ENCODE results near the gene L3MBTL3.

DNA sequence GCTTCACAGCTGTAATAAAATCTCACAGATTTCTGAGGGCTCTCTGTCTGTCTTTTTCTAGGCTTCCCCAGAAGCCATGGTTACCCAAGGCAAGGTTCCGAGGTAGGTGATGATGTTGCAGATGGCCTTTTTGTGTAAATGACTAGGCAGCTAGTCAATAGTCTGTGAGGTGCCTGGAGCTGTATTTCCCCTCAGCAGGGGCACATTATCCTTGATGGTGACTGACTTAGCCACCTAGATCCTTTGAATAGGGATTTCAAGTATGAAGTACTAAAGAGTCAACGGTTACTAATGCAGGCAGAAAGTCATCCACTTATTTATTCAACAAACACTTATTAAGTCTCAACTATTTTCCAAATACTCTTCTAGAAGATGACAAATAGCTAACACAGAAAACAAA lies 49.3 kb upstream of the L3MBTL3 start:
- no peak for TF ChIP-seq SIN3A (IDR thresholded peaks at IDR 0.05; ENCODE audit: borderline replicate concordance, insufficient read depth, low read length)
- TF ChIP-seq, protein P1, sequence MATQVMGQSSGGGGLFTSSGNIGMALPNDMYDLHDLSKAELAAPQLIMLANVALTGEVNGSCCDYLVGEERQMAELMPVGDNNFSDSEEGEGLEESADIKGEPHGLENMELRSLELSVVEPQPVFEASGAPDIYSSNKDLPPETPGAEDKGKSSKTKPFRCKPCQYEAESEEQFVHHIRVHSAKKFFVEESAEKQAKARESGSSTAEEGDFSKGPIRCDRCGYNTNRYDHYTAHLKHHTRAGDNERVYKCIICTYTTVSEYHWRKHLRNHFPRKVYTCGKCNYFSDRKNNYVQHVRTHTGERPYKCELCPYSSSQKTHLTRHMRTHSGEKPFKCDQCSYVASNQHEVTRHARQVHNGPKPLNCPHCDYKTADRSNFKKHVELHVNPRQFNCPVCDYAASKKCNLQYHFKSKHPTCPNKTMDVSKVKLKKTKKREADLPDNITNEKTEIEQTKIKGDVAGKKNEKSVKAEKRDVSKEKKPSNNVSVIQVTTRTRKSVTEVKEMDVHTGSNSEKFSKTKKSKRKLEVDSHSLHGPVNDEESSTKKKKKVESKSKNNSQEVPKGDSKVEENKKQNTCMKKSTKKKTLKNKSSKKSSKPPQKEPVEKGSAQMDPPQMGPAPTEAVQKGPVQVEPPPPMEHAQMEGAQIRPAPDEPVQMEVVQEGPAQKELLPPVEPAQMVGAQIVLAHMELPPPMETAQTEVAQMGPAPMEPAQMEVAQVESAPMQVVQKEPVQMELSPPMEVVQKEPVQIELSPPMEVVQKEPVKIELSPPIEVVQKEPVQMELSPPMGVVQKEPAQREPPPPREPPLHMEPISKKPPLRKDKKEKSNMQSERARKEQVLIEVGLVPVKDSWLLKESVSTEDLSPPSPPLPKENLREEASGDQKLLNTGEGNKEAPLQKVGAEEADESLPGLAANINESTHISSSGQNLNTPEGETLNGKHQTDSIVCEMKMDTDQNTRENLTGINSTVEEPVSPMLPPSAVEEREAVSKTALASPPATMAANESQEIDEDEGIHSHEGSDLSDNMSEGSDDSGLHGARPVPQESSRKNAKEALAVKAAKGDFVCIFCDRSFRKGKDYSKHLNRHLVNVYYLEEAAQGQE (IDR thresholded peaks at IDR 0.05; ENCODE audit: insufficient read depth in 1 of 2, low read depth in 2 of 2, low read length in 2 of 2) = no peak
- no peak for TF ChIP-seq POLR2AphosphoS5 (IDR thresholded peaks at IDR 0.05; ENCODE audit: low read depth, low read length)
- TF ChIP-seq TAF1 (IDR thresholded peaks at IDR 0.05; ENCODE audit: borderline replicate concordance, insufficient read depth, low read length) = no peak
- no peak for TF ChIP-seq FOXP2 (optimal IDR thresholded peaks at IDR 0.05; ENCODE audit: borderline replicate concordance, extremely low read depth, extremely low read length, insufficient read depth)
